ENCODE results near the gene PAFAH1B1.

PAFAH1B1 gene

DNA sequence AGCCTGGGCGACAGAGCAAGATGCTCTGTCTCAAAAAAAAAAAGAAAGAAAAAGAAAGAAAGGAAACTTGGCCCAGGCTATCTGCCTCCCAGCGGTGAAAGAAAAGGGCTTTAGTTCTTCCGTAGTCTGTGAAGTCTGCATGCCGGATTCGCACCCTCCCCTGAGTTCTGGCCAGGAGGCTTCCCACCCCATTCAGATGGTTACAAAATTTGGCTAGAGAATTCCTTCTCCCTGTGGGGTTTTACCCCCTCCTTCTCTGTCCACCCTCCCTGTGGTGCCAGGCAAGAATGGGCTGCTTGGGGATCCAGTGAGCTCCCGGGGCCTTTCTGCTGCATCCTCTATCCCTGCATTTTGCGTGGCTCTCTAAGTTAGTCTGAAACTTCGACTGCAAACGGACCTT, 37.8 kb downstream of the PAFAH1B1 start:
- TF ChIP-seq, protein P1, sequence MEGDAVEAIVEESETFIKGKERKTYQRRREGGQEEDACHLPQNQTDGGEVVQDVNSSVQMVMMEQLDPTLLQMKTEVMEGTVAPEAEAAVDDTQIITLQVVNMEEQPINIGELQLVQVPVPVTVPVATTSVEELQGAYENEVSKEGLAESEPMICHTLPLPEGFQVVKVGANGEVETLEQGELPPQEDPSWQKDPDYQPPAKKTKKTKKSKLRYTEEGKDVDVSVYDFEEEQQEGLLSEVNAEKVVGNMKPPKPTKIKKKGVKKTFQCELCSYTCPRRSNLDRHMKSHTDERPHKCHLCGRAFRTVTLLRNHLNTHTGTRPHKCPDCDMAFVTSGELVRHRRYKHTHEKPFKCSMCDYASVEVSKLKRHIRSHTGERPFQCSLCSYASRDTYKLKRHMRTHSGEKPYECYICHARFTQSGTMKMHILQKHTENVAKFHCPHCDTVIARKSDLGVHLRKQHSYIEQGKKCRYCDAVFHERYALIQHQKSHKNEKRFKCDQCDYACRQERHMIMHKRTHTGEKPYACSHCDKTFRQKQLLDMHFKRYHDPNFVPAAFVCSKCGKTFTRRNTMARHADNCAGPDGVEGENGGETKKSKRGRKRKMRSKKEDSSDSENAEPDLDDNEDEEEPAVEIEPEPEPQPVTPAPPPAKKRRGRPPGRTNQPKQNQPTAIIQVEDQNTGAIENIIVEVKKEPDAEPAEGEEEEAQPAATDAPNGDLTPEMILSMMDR (conservative IDR thresholded peaks at IDR 0.05; ENCODE audit: low read length) = no peak
- DNase-seq (ENCODE audit: low read depth) = no peak
- no peak overlapping the region for H3K4me3 ChIP-seq (ENCODE audit: low read length)

DNA sequence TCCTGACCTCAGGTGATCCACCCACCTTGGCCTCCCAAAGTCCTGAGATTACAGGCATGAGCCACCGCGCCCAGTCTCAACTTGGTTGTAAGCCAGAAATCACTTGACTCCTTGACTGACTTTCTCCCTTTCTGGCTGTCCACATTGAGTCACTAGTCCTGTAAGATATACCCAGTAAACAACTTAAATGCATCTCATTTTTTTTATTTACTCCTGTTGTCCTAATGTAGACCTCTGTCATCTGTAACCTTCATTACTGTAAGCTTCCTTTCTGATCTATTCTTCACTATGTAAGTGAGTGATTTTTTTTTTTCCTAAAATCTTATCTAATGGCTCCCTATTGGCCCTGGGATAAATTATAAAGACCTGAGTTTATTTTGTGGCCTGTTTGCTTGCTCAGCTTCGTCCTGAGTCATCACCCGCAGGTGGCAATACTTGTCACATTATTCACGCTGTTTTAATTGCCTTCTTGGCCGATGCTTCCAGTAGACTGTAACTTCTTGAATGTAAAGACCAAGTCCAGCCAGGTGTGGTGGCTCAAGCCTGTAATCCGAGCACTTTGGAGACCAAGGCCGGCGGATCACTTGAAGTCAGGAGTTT, 41.0 kb downstream of the PAFAH1B1 start:
- peak; percentile 23 for DNase-seq (ENCODE audit: low read depth)
- TF ChIP-seq, protein P1 (conservative IDR thresholded peaks at IDR 0.05; ENCODE audit: low read length) = no peak
- no peak overlapping the region for H3K4me3 ChIP-seq (ENCODE audit: low read length)

DNA sequence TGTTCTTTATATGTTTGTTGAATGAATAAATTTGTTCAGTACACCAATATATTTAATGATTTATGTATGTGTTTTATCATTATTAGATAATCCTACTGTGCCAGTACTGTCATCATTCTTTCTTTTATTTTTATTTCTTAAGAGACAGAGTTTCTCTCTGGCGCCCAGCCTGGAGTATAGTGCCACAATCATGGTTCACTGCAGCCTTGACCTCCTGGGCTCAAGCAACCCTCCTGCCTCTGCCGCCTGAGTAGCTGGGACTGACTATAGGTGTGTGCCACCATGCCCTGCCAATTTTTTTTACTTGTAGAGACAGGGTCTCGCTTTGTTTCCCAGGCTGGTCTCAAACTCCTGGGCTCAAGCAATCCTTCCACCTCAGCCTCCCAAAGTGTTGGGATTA, 41.8 kb downstream of the PAFAH1B1 start:
- DNase-seq (ENCODE audit: low read depth) = no peak

DNA sequence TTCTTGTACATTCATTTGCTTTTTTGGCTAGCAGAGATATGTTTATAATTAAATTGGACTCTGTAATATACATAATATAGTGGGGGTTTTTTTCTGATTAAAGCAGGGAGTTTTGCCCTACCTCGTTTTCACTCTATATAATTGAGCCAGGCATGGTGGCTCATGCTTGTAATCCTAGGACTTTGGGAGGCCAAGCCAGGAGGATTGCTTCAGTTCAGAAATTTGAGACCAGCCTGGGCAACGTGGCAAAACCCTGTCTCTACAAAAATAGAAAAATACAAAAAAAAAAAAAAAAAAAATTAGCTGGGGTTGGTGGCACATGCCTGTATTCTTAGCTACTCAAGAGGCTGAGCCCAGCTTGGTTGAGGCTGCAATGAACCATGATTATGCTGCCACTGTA, 42.2 kb downstream of the PAFAH1B1 start:
- TF ChIP-seq, protein P1 (conservative IDR thresholded peaks at IDR 0.05; ENCODE audit: low read length) = no peak
- H3K4me3 ChIP-seq (ENCODE audit: low read length) = no peak overlapping the region
- DNase-seq (ENCODE audit: low read depth) = no peak

More for the DNA sequence above, 41.8 kb downstream of the PAFAH1B1 start:
- H3K4me3 ChIP-seq (ENCODE audit: low read length) = no peak overlapping the region
- TF ChIP-seq, protein P1 (conservative IDR thresholded peaks at IDR 0.05; ENCODE audit: low read length) = no peak

DNA sequence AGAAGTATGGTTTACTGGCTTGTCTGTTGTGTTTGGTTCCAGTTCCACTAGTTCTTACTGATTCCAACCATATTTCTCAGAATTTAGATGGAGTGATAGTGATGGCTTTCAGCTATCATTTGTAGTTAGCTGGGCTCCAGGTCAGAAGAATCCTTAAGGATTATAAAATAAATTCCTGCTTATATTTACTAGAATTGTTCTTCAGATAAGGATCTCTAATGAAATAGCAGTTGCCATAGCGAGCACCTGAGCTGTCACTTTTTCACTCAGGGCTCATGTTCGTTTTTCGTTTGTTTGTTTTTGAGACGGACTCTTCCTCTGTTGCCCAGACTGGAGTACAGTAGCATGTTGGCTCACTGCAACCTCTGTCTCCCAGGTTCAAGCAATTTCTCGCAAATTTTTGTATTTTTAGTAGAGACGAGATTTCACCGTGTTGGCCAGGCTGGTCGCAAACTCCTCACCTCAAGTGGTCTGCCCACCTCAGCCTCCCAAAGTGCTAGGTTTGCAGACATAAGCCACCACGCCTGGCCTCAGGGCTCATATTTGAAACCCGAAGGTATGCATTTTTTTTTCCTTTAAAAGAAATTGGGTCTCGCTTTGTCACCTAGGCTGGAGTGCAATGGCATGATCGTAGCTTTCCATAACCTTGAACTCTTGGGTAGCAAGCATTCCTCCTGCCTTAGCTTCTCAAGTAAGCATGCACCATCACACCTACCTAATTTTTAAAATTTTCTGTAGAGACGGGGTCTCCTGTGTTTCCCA, 42.9 kb downstream of the PAFAH1B1 start:
- no peak for DNase-seq (ENCODE audit: low read depth)
- H3K4me3 ChIP-seq (ENCODE audit: low read length) = no peak overlapping the region
- TF ChIP-seq, protein P1 (conservative IDR thresholded peaks at IDR 0.05; ENCODE audit: low read length) = no peak

DNA sequence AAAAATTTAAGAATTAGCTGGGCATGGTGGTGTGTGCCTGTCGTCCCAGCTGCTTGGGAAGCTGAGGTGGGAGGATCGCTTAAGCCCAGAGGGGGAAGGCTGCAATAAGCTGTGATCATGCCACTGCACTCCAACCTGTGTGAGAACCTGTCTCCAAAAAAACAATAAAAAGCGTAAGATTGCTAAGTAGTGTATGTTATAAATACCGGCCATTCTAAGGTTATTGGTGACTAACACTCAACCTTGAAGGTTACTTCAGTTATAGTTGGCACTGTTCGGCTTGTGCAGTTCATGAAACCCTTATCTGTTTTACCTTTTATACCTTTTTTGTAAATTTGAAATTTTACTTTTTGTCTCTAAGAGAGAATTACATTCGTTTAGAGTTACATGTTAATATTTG, 44.0 kb downstream of the PAFAH1B1 start:
- no peak for DNase-seq (ENCODE audit: low read depth)
- TF ChIP-seq, protein P1 (conservative IDR thresholded peaks at IDR 0.05; ENCODE audit: low read length) = no peak
- H3K4me3 ChIP-seq (ENCODE audit: low read length) = no peak overlapping the region

DNA sequence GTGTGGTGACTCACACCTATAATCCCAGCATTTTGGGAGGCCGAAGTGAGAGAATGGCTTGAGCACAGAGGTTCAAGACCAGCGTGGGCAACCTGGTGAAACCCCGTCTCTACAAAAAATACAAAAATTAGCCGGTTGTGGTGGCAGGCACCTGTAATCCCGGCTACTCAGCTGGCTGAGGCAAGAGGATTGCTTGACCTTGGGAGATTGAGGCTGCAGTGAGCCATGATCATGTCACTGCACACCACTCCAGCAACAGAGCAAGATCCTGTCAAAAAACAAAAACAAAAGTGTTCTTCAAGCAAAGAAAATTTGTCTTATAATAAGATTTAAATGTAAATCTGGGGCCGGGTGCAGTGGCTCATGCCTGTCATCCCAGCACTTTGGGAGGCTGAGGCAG, 51.5 kb downstream of the PAFAH1B1 start:
- DNase-seq (ENCODE audit: low read depth) = no peak
- H3K4me3 ChIP-seq (ENCODE audit: low read length) = no peak overlapping the region
- TF ChIP-seq, protein P1 (conservative IDR thresholded peaks at IDR 0.05; ENCODE audit: low read length) = no peak

All from AG10803 (cell line).